Measurements from ENCODE around the gene ESR1.

- TF ChIP-seq CTCF (conservative IDR thresholded peaks at IDR 0.05 in 1 of 2, IDR thresholded peaks at IDR 0.05 in 1 of 2; ENCODE audit: low read depth in 1 of 2, low read length in 2 of 2) = no peak
- TF ChIP-seq EZH2 (IDR thresholded peaks at IDR 0.05; ENCODE audit: low read length, missing control alignments) = no peak
Measured at GRCh38 chr6:151916680-151917164, 109.2 kb downstream of the ESR1 start.

All from fibroblast of lung (primary cell).